ENCODE results near the gene KDF1. TPM values are rescaled to one million over a fixed set of nuclear protein-coding genes. Genes with fewer than 3 reads are reported as not detected.

The KDF1 gene
- total RNA-seq, 1 donor from 2014 or later: 12.2 TPM

DNA sequence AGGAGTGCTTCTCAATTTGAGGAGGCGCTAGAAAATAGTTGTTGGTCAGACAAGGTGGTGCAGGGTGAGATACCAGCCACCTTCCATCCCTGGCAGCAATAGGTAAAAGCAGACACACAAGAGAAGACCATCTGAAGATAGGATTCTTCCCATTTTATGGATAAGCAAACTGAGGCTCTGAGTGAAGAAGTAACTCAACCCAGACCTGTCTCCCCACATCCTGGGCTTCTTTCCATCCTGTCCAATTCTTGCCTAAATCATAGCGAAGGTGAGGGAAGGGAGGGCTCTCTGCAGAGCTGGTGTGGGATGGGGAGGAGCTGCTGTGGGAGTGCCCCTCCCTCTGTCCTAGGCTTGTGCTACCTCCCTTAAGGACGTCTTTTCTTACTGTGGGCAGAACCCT, 11.3 kb upstream of the KDF1 start:
- Mint-ChIP-seq H3K36me3 (no peaks in the 10 kb centered on the region), H3K4me1 (ENCODE audit: unreplicated experiment) (peaks cover 17% of the 10 kb centered on the region), H3K27me3 (peaks cover 6% of the 10 kb centered on the region), H3K4me3 (no peak overlapping the region), H3K27ac (no peak overlapping the region), H3K9me3 (no peaks in the 10 kb centered on the region)
- DNase-seq (ENCODE audit: extremely low spot score, unreplicated experiment): no peak
- TF ChIP-seq, protein P1, sequence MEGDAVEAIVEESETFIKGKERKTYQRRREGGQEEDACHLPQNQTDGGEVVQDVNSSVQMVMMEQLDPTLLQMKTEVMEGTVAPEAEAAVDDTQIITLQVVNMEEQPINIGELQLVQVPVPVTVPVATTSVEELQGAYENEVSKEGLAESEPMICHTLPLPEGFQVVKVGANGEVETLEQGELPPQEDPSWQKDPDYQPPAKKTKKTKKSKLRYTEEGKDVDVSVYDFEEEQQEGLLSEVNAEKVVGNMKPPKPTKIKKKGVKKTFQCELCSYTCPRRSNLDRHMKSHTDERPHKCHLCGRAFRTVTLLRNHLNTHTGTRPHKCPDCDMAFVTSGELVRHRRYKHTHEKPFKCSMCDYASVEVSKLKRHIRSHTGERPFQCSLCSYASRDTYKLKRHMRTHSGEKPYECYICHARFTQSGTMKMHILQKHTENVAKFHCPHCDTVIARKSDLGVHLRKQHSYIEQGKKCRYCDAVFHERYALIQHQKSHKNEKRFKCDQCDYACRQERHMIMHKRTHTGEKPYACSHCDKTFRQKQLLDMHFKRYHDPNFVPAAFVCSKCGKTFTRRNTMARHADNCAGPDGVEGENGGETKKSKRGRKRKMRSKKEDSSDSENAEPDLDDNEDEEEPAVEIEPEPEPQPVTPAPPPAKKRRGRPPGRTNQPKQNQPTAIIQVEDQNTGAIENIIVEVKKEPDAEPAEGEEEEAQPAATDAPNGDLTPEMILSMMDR (conservative IDR thresholded peaks at IDR 0.05): no peak

DNA sequence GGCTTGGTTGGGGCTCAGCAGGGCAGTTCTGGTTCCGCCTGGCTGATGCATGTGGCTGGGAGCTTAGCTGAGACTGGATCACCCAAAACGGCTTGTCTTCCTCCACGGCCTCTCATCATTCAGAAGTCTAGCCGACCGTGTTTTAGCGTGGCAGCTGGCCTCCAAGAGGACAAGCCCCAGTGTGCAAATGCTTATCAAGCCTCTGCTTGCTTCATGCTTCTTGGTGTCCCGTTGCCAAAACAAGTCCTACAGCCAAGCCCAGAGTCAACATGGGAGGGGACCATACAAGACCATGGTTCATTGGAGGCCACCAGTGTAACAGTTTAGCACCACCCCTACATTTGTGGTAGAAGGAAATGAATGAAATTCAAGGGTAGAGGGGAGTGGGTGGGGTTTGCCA, 10.5 kb upstream of the KDF1 start:
- H3K27ac Mint-ChIP-seq: peak overlapping the region; percentile 18
- H3K4me3 Mint-ChIP-seq: no peak overlapping the region
- TF ChIP-seq, protein P1 (conservative IDR thresholded peaks at IDR 0.05): no peak
- H3K36me3 Mint-ChIP-seq: no peaks in the 10 kb centered on the region
- peaks cover 17% of the 10 kb centered on the region for H3K4me1 Mint-ChIP-seq (ENCODE audit: unreplicated experiment)
- no peak for DNase-seq (ENCODE audit: extremely low spot score, unreplicated experiment)
- no peaks in the 10 kb centered on the region for H3K9me3 Mint-ChIP-seq
- peaks cover 7% of the 10 kb centered on the region for H3K27me3 Mint-ChIP-seq

DNA sequence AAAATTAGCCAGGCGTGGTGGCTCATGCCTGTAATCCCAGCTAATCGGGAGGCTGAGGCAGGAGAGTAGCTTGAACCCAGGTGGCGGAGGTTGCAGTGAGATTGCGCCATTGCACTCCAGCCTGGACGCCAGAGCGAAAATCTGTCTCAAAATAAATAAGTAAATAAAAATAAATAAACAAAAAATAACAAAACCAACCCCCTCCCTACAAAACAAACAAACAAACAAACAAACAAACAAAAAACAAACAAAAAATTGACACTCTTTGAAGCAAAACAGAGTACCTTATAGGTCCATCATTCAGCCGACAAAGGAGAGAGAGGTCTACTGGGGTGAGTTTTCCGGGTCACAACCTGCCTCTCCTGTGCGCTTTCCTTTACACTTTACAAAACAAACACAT, 5.4 kb upstream of the KDF1 start:
- Mint-ChIP-seq H3K4me3 (no peak overlapping the region), H3K27ac (no peak overlapping the region), H3K4me1 (ENCODE audit: unreplicated experiment) (peaks cover 6% of the 10 kb centered on the region), H3K27me3 (peaks cover 37% of the 10 kb centered on the region), H3K36me3 (no peaks in the 10 kb centered on the region), H3K9me3 (no peaks in the 10 kb centered on the region)
- TF ChIP-seq, protein P1 (conservative IDR thresholded peaks at IDR 0.05): no peak
- no peak for DNase-seq (ENCODE audit: extremely low spot score, unreplicated experiment)

DNA sequence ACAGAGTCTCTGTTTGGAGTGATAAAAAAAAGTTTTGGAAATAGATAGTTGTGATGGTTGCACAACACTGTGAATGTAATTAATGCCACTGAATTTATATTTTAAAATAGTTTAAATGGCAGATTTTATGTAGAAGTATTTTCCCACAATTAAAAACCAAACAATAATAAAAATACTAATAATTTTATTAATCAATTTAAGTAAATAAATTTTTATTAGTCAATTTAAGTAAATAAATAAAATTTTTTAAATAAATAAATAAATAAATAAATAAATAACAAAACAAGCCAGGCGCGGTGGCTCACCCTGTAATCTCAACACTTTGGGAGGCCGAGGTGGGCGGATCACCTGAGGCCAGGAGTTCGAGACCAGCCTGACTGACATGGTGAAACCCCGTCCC, 4.9 kb upstream of the KDF1 start:
- Mint-ChIP-seq H3K27me3 (peaks cover 41% of the 10 kb centered on the region), H3K27ac (no peak overlapping the region), H3K4me1 (ENCODE audit: unreplicated experiment) (peaks cover 5% of the 10 kb centered on the region), H3K4me3 (no peak overlapping the region), H3K9me3 (no peaks in the 10 kb centered on the region), H3K36me3 (no peaks in the 10 kb centered on the region)
- TF ChIP-seq, protein P1 (conservative IDR thresholded peaks at IDR 0.05): no peak
- DNase-seq (ENCODE audit: extremely low spot score, unreplicated experiment): no peak

DNA sequence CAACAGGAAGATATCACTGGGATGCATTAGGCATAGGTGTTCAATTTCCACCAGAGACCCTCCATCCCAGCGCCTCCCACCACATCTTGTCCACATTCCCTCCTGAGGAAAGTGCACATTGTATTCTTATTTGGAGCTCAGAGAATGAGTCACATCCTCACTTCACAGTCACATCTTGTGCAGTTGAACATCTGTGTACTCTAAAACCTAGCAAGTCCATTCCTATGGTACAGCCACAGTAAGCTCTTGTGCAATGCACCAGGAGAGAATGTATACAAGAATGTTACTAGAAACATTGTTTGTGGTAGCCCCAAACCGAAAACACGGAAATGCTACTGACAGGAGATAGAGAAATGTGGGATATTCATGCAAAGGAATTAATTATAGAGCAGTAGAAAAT, 1.6 kb upstream of the KDF1 start:
- H3K27me3 Mint-ChIP-seq: peaks cover 58% of the 10 kb centered on the region
- peaks cover 5% of the 10 kb centered on the region for H3K4me1 Mint-ChIP-seq (ENCODE audit: unreplicated experiment)
- TF ChIP-seq, protein P1 (conservative IDR thresholded peaks at IDR 0.05): no peak
- no peak for DNase-seq (ENCODE audit: extremely low spot score, unreplicated experiment)
- H3K36me3 Mint-ChIP-seq: no peaks in the 10 kb centered on the region
- peak overlapping the region; percentile 32 for H3K4me3 Mint-ChIP-seq
- no peaks in the 10 kb centered on the region for H3K9me3 Mint-ChIP-seq
- no peak overlapping the region for H3K27ac Mint-ChIP-seq

DNA sequence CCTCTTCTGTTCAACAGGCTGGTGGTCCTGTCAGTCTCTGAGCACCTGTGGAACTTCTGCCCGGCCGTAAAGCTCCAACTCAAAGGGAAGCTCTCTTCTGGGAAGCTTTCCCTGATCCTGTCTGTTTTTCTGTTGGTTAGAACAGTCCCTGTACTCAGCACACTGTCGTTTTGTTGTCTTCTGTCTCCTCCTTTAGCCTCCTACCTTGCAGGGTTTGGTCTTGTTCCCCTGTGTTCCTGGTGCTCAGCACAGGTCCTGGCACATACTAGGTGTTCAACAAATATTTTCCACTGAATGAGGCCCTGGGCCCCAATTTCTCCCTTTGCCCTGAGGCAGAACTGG, 328 bp upstream of the KDF1 start:
- Mint-ChIP-seq H3K4me1 (ENCODE audit: unreplicated experiment) (peaks cover 5% of the 10 kb centered on the region), H3K27ac (peak overlapping the region; percentile 93)
- DNase-seq (ENCODE audit: extremely low spot score, unreplicated experiment): no peak

More for the DNA sequence above, 328 bp upstream of the KDF1 start:
- Mint-ChIP-seq H3K27me3 (peaks cover 62% of the 10 kb centered on the region), H3K4me3 (peak overlapping the region; percentile 93), H3K9me3 (peaks cover 5% of the 10 kb centered on the region), H3K36me3 (no peaks in the 10 kb centered on the region)
- TF ChIP-seq, protein P1 (conservative IDR thresholded peaks at IDR 0.05): no peak

All from type B pancreatic cell (in vitro differentiated cells).